ENCODE results near the gene EHBP1L1.

GRCh38 chr11:65596520-65596919, 20.7 kb downstream of the EHBP1L1 start:
- TF ChIP-seq, protein P1, sequence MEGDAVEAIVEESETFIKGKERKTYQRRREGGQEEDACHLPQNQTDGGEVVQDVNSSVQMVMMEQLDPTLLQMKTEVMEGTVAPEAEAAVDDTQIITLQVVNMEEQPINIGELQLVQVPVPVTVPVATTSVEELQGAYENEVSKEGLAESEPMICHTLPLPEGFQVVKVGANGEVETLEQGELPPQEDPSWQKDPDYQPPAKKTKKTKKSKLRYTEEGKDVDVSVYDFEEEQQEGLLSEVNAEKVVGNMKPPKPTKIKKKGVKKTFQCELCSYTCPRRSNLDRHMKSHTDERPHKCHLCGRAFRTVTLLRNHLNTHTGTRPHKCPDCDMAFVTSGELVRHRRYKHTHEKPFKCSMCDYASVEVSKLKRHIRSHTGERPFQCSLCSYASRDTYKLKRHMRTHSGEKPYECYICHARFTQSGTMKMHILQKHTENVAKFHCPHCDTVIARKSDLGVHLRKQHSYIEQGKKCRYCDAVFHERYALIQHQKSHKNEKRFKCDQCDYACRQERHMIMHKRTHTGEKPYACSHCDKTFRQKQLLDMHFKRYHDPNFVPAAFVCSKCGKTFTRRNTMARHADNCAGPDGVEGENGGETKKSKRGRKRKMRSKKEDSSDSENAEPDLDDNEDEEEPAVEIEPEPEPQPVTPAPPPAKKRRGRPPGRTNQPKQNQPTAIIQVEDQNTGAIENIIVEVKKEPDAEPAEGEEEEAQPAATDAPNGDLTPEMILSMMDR (IDR thresholded peaks at IDR 0.05) = no peak
- TF ChIP-seq POLR2A (IDR thresholded peaks at IDR 0.05) = no peak

Measured in tibial nerve (tissue), 3 donors.